NCI-H1930 (cell line): ENCODE data around the gene CCL28.

Experiments
- DNase-seq, 2 experiments: peaks; one replicate each; lab custom pipeline; 2025; lab: John Stamatoyannopoulos, UW

The CCL28 gene

DNA sequence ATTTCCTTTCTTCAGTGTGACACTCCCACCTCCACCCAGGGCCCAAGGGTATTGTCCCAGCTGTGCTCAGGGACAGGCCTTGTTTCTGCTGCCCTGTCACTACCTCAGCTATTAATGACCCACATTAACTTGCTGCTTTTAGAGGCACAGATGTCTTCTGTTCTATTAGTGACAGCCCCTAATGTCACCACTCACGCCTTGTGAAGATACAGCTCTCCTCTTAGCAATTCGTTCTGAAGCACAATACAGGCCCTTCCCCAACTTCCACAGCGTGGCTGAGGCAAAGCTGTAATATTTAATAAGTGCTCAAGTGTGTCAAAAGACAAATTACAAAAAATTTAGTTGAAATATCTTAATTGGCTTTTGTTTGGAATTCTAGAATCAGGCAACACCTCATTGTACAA lies 54.3 kb downstream of the CCL28 start:
- DNase-seq, result no peak

DNA sequence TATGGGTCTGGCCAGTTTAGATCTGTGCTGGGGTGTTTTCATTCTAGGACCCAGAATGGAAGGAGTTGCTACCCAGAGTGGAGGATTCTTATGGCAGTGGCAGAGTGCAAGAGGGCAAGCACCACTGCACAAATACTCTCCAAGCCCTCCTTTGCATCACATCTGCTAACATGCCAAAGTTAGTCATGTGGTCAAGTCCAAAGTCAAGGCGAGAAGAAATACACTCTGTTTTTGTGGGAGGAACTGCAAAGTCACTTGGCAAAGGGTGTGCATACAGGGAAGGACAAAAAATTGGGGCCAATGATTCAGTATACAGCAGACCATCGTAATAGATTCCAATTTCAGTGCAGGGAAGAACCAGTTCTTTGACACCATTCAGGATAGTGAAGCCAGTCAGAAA lies 55.1 kb downstream of the CCL28 start:
- no peak for DNase-seq

GRCh38 chr5:43354774-43355173 lies 57.4 kb downstream of the CCL28 start:
- no peak for DNase-seq

- no peak for DNase-seq
Observed at GRCh38 chr5:43353668-43354067, 58.5 kb downstream of the CCL28 start.

- no peak for DNase-seq
Observed at GRCh38 chr5:43352915-43353314, 59.3 kb downstream of the CCL28 start.

- DNase-seq, result no peak
Observed at GRCh38 chr5:43352131-43352530, 60.1 kb downstream of the CCL28 start.

DNA sequence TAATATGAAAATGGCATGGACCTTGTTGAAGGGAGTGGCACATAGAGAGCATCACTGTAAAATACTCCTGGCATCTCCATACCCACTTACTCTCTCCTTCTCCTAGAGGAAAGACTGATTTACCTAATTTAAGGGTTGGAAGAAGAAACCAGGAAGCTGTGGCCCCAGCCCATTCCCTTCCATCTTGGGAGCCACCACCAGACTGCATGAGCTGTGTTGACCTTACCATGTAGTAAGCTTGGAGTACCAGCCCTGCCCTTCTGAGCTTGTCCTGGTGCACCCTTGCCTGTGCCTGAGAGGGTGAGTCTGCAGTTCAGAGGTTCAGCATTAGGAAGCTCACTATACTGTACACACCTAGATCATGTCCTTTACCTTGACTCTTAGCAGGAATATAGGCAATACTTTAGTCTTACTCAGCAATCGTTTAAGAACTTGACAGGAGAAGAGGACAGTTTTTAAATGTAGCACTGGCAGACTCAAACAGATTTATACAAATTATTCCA lies 63.3 kb downstream of the CCL28 start:
- DNase-seq, result no peak

- no peak for DNase-seq
Observed at GRCh38 chr5:43348207-43348606, 64.0 kb downstream of the CCL28 start.

GRCh38 chr5:43338862-43339261 lies 73.3 kb downstream of the CCL28 start:
- no peak for DNase-seq

- no peak for DNase-seq
Observed at GRCh38 chr5:43336159-43336558, 76.0 kb downstream of the CCL28 start.

DNA sequence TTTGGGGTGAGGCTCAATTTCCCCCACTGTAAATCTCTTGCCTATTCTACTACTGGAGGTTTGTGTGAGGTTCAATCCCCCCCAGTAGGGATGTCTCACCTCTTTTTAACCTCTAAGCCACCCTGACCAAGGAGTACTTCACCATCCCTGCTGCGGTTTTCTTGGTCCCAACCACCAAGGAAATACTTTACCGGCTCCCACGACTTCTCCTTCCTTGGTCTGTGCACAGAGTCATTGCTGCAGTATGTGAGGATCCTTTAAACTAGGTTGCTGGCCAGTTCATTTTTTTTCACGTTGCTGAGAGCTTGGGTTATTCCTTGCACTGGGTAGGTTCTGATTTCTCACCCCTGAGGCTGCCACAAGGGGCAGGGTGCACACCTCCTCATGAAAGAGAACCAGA lies 76.5 kb downstream of the CCL28 start:
- DNase-seq, result no peak

DNA sequence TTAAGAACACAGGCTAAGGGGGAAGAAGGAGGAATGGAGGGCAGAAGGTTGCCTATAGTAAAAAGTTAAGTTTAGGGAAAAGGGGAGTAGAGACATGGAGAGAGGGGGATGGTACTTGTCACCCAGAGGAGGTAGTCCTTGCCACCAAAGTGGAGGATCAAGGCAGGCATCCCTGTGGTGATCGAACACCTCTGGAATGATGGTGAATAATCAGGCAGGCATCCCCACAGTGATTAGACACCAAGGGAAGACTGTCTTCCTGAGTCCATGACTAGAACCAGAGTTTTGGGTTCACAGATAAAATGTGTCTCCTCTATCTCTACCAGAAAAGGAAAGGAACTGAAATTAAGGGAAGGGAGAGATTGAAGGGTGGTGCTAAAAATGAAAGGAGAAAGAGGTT lies 79.8 kb downstream of the CCL28 start:
- DNase-seq, result no peak
